WTC11 (cell line): ENCODE measurements around the gene ZIK1.

Experiments
- CTCF ChIP-seq: fragments of 200-600 bp; IDR thresholded peaks from 2 replicates; pipeline ENCODE4 v1.8.0; 2022; ENCODE audit warnings: antibody characterized with exemption
- E2F4 ChIP-seq: sonication (generic); formaldehyde crosslinking; IDR thresholded peaks from 2 replicates; pipeline ENCODE4 v1.8.1; 2022; ENCODE audit warnings: low read depth, mild to moderate bottlenecking, moderate library complexity, missing genetic modification reagents, borderline replicate concordance
- SMAD3 ChIP-seq: sonication (generic); formaldehyde crosslinking; IDR thresholded peaks from 2 replicates; pipeline ENCODE4 v1.8.0; 2022; ENCODE audit warnings: missing genetic modification reagents, mild to moderate bottlenecking, borderline replicate concordance
- TCF7 ChIP-seq: sonication (generic); formaldehyde crosslinking; IDR thresholded peaks from 2 replicates; pipeline ENCODE4 v1.8.0; 2022; ENCODE audit warnings: mild to moderate bottlenecking, low read depth, missing genetic modification reagents, moderate library complexity
- TEAD4 ChIP-seq: sonication (generic); formaldehyde crosslinking; IDR thresholded peaks from 2 replicates; pipeline ENCODE4 v1.8.0; 2022; ENCODE audit warnings: mild to moderate bottlenecking, missing genetic modification reagents

GRCh38 chr19:57576661-57577060 lies 7.3 kb upstream of the ZIK1 start:
- TF ChIP-seq E2F4 (no peak), CTCF (no peak), SMAD3 (CRISPR knock-in tag) (no peak), TCF7 (CRISPR knock-in tag) (no peak), TEAD4 (CRISPR knock-in tag) (no peak)
